Skeletal muscle satellite cell (primary cell): ENCODE results near the gene SPINK6.

Experiments
- H3K27me3 ChIP-seq: 2 replicates; pipeline ENCODE4 v1.7.0; 2013; ENCODE audit warnings: low read length; ENCODE audit not compliant: control insufficient read depth, insufficient read depth
- H3K36me3 ChIP-seq: 2 replicates; pipeline ENCODE4 v1.7.0; 2013; ENCODE audit warnings: mild to moderate bottlenecking, control low read depth, low read length; ENCODE audit not compliant: insufficient read depth
- H3K4me1 ChIP-seq: 2 replicates; pipeline ENCODE4 v1.7.0; 2013; ENCODE audit warnings: low read length; ENCODE audit not compliant: control insufficient read depth, insufficient read depth
- H3K4me2 ChIP-seq: 2 replicates; pipeline ENCODE4 v1.7.0; 2013; ENCODE audit warnings: mild to moderate bottlenecking, low read length
- H3K4me3 ChIP-seq: 2 replicates; pipeline ENCODE4 v1.7.0; 2013; ENCODE audit warnings: low read length
- H3K9ac ChIP-seq: 2 replicates; pipeline ENCODE4 v1.7.0; 2013; ENCODE audit warnings: mild to moderate bottlenecking, low read depth, low read length, moderate library complexity
- H3K9me3 ChIP-seq: replicated peaks from 2 replicates; pipeline ENCODE4 v1.7.0; 2013; ENCODE audit warnings: mild to moderate bottlenecking, control low read depth, low read length

Gene SPINK6

GRCh38 chr5:148191010-148191409, 11.8 kb upstream of the SPINK6 start:
- no peak overlapping the region for H3K9ac ChIP-seq
- H3K4me3 ChIP-seq = no peak overlapping the region
- no peaks in the 10 kb centered on the region for H3K9me3 ChIP-seq
- no peaks in the 10 kb centered on the region for H3K36me3 ChIP-seq
- no peak overlapping the region for H3K4me2 ChIP-seq
- peaks cover 1% of the 10 kb centered on the region for H3K4me1 ChIP-seq
- no peaks in the 10 kb centered on the region for H3K27me3 ChIP-seq

GRCh38 chr5:148193202-148193601, 9.6 kb upstream of the SPINK6 start:
- Histone ChIP-seq H3K4me2 (no peak overlapping the region), H3K9ac (no peak overlapping the region), H3K27me3 (no peaks in the 10 kb centered on the region), H3K4me1 (no peaks in the 10 kb centered on the region), H3K4me3 (no peak overlapping the region), H3K36me3 (no peaks in the 10 kb centered on the region), H3K9me3 (no peaks in the 10 kb centered on the region)

- H3K9ac ChIP-seq = no peak overlapping the region
- H3K4me2 ChIP-seq = no peak overlapping the region
- no peaks in the 10 kb centered on the region for H3K36me3 ChIP-seq
- H3K27me3 ChIP-seq = no peaks in the 10 kb centered on the region
- no peaks in the 10 kb centered on the region for H3K9me3 ChIP-seq
- no peaks in the 10 kb centered on the region for H3K4me1 ChIP-seq
- H3K4me3 ChIP-seq = no peak overlapping the region
These were observed 1.7 kb upstream of the SPINK6 start for GRCh38 chr5:148201151-148201550.

- H3K4me3 ChIP-seq = no peak overlapping the region
- no peak overlapping the region for H3K9ac ChIP-seq
- H3K4me2 ChIP-seq = no peak overlapping the region
- no peaks in the 10 kb centered on the region for H3K4me1 ChIP-seq
- no peaks in the 10 kb centered on the region for H3K36me3 ChIP-seq
- H3K27me3 ChIP-seq = no peaks in the 10 kb centered on the region
- no peaks in the 10 kb centered on the region for H3K9me3 ChIP-seq
These were observed 2.4 kb downstream of the SPINK6 start for GRCh38 chr5:148205044-148205806.

- Histone ChIP-seq H3K9me3 (no peaks in the 10 kb centered on the region), H3K36me3 (no peaks in the 10 kb centered on the region), H3K4me3 (no peak overlapping the region), H3K9ac (no peak overlapping the region), H3K4me2 (no peak overlapping the region), H3K27me3 (no peaks in the 10 kb centered on the region), H3K4me1 (no peaks in the 10 kb centered on the region)
These were observed 3.0 kb downstream of the SPINK6 start for GRCh38 chr5:148205865-148206264.

GRCh38 chr5:148206620-148207019, 3.8 kb downstream of the SPINK6 start:
- H3K9me3 ChIP-seq = no peaks in the 10 kb centered on the region
- no peak overlapping the region for H3K4me2 ChIP-seq
- no peaks in the 10 kb centered on the region for H3K36me3 ChIP-seq
- H3K27me3 ChIP-seq = no peaks in the 10 kb centered on the region
- no peak overlapping the region for H3K4me3 ChIP-seq
- H3K9ac ChIP-seq = no peak overlapping the region
- H3K4me1 ChIP-seq = no peaks in the 10 kb centered on the region

GRCh38 chr5:148208226-148208625, 5.4 kb downstream of the SPINK6 start:
- Histone ChIP-seq H3K4me2 (no peak overlapping the region), H3K4me3 (no peak overlapping the region), H3K27me3 (no peaks in the 10 kb centered on the region), H3K9me3 (no peaks in the 10 kb centered on the region), H3K9ac (no peak overlapping the region), H3K4me1 (no peaks in the 10 kb centered on the region), H3K36me3 (no peaks in the 10 kb centered on the region)

- Histone ChIP-seq H3K9me3 (no peaks in the 10 kb centered on the region), H3K27me3 (no peaks in the 10 kb centered on the region), H3K36me3 (no peaks in the 10 kb centered on the region), H3K9ac (no peak overlapping the region), H3K4me1 (no peaks in the 10 kb centered on the region), H3K4me3 (no peak overlapping the region), H3K4me2 (no peak overlapping the region)
These were observed 6.4 kb downstream of the SPINK6 start for GRCh38 chr5:148209151-148209770.

- Histone ChIP-seq H3K9me3 (no peaks in the 10 kb centered on the region), H3K36me3 (no peaks in the 10 kb centered on the region), H3K4me3 (no peak overlapping the region), H3K4me1 (no peaks in the 10 kb centered on the region), H3K27me3 (no peaks in the 10 kb centered on the region), H3K4me2 (no peak overlapping the region), H3K9ac (no peak overlapping the region)
These were observed 11.9 kb downstream of the SPINK6 start for GRCh38 chr5:148214665-148215185.

GRCh38 chr5:148221508-148221907, 18.7 kb downstream of the SPINK6 start:
- Histone ChIP-seq H3K9ac (no peak overlapping the region), H3K36me3 (no peaks in the 10 kb centered on the region), H3K4me1 (no peaks in the 10 kb centered on the region), H3K27me3 (no peaks in the 10 kb centered on the region), H3K4me2 (no peak overlapping the region), H3K9me3 (no peaks in the 10 kb centered on the region), H3K4me3 (no peak overlapping the region)

GRCh38 chr5:148224117-148224742, 21.4 kb downstream of the SPINK6 start:
- Histone ChIP-seq H3K36me3 (no peaks in the 10 kb centered on the region), H3K4me3 (no peak overlapping the region), H3K9me3 (no peaks in the 10 kb centered on the region), H3K4me2 (no peak overlapping the region), H3K4me1 (no peaks in the 10 kb centered on the region), H3K9ac (no peak overlapping the region), H3K27me3 (no peaks in the 10 kb centered on the region)
